HG02610 (cell line): ENCODE data around the gene PRR36.

Experiments
- ATAC-seq: cut with Tn5 transposase; IDR thresholded peaks from one replicate; pipeline ENCODE4 v1.9.1; 2021; ENCODE audit warnings: mild to moderate bottlenecking, moderate library complexity; ENCODE audit not compliant: unreplicated experiment

PRR36 gene

GRCh38 chr19:7913652-7914051 lies 39.5 kb upstream of the PRR36 start:
- ATAC-seq = no peak

DNA sequence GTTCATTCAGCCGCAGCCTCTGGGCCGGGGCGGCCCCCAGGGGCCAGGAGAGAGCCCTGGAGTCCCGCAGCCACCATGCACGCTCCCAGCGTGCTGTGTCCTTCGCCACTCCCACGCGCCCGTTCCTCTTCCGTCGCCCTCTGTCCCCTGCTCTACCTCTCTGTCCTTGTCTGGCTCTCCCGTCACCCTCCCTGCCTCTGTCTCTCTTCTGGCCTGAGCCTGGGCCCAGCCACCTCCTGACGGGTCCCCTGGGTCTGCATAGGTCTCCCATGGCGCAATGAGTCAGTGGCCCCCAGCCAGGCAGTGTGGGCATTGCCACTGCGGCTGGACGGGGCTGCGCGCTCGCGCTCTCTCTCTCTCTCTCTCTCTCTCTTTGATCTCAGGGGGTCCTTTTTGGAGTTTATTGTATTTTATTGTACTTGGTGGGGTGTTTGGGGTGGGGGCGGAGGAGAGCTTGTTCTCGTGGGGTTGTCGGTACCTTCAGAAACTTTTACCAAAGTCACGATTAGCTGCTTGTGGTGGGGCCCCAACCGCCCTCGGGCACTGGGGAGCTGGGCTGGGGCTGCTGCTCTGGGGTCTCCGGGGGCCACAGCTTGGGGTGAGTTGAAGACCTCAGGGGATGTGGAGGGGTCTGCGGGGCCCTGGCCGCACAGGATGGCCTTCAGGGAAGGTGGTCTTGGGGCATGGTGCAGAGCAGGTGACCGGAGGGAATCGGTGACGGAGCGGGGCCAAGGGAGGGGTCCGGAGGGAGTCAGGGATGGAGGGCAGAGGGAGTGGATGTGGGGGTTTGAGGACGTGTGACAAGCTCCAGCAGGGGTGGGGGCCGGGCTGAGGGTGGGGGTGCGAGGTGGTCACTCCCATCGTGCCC lies 38.7 kb upstream of the PRR36 start:
- ATAC-seq = no peak

GRCh38 chr19:7912144-7912696 lies 38.0 kb upstream of the PRR36 start:
- ATAC-seq = no peak

DNA sequence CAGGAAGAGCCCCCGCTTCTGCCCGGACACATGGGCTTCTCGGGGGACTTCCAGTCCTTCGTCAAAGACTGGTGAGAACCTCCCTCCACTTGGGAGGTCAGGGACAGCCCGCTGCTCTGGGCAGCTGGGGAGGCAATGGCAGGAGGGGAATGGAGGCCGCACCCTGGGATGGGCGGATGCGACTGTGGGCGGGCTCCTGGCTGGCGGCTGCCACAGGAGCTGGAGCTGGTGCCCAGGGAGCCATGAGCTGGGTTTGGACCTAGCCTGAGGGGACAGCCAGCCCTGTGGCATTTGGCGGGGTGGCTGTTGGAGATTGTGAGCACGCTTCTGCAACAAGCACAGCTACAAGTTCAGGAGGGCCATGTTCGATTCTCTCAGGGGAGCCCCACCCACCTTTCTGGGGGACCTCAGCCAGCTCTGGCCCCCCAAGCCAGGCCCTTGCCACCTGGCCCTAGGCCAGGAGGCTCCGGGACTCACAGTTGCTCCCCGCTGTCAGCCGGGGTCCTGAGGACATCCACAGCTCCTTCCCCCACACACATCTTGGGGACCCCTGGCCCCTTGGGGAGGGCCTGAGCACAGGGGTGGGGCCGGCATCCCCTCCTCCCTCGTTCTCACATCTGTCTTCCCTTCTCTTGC lies 37.4 kb upstream of the PRR36 start:
- no peak for ATAC-seq

- ATAC-seq = no peak
These were observed 36.4 kb upstream of the PRR36 start for GRCh38 chr19:7910321-7911161.

DNA sequence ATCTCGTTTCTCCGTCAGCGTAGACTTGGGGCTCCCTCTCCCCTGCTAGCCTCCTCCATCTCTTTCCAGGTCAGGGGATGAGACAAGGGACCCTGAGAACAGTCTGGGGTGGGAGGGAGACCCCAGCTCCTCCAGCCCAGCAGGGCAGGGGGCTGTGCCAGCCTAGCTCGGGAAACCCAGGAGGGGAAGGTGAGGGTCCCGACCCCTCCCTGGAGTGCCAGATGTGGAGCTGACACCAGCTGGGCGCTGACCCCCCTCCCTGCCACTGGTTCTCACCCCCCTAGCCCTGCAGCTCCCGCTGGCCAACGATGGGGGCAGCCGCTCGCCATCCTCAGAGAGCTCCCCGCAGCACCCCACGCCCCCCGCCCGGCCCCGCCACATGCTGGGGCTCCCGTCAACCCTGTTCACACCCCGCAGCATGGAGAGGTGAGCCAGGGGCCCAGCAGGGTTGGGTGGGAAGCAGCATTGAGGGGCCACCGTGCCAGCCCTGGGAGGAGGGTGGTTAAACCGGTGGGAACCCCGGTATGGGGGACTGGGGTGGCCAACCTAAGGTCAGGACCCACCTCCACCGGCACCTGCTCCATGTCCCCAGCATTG lies 35.4 kb upstream of the PRR36 start:
- no peak for ATAC-seq

GRCh38 chr19:7908742-7909461 lies 34.7 kb upstream of the PRR36 start:
- no peak for ATAC-seq

DNA sequence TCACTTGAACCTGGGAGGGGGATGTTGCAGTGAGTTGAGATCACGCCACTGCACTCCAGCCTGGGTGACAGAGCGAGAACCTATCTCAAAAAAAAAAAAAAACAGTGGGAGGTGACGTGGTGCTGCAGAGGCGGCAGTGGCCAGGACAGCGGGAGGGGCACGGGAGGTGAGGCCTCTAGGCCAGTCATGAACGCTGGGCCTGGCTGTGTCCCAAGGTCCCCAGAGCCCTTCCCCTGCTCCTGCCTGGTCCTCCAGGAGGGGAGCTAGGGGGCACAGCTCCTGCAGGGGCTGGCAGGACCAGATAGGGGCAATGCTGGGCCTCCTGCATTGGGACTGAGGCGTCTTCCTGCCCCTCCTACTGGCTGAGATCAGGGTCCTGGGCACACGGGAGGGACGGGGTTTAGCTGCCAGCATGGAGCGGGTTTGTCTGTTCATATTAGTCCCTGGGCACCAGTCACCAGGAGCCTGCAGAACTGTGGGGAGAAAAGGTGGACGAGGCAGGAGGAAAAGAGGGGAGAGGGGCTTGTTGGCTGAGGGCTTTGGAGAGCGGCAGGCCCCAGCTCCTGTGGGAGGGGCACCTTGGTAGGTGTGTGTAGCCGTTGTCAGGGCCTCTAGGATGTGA lies 34.0 kb upstream of the PRR36 start:
- no peak for ATAC-seq

GRCh38 chr19:7907544-7907943 lies 33.4 kb upstream of the PRR36 start:
- no peak for ATAC-seq

DNA sequence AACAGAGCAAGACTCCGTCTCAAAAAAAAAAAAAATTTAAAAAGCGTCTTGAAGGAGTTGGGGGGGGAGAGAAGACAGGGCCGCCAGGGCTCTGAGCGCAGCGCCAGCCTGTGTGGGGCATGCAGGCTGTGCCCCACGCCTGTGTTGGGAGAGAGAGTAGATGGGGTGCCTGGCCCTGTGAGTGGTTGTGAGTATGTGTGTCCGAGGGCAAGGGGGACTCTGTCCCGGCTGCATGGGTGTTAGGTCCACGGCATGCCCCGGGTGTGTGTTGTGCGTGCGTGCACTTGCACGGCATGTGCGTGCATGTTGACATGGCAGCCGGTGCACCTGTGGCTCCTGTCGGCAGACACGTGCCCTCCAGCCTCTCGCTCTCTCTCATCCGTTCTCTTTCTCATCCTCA lies 32.9 kb upstream of the PRR36 start:
- no peak for ATAC-seq

DNA sequence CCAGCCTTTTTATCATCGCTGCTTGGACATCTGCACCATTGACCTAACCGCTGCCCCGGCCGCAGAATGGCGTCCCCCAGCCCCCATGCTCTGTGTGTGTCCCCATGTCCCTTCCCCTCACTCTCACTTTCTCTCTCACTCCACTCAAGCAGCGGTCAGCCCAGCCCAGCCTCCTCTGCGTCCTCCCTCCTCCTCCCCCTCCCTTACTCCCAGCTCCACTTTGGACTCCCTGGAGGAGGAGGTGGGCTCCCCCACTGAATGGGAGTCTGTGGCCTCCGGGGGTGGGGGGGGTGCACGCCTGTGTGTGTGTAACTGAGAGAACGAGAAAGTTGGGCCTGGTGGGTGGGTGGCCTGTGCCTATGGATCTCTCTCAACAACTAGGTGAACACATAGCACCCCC lies 31.7 kb upstream of the PRR36 start:
- ATAC-seq = no peak

GRCh38 chr19:7905268-7905667 lies 31.1 kb upstream of the PRR36 start:
- ATAC-seq = no peak

GRCh38 chr19:7904074-7905020 lies 30.2 kb upstream of the PRR36 start:
- ATAC-seq = peak; percentile 21

GRCh38 chr19:7903244-7904073 lies 29.3 kb upstream of the PRR36 start, which contains the start of gene MAP2K7:
Gene MAP2K7 (plus strand): TSS chr19:7903877. CDS start chr19:7903945, 68 bp downstream.
- ATAC-seq = peak; percentile 79

DNA sequence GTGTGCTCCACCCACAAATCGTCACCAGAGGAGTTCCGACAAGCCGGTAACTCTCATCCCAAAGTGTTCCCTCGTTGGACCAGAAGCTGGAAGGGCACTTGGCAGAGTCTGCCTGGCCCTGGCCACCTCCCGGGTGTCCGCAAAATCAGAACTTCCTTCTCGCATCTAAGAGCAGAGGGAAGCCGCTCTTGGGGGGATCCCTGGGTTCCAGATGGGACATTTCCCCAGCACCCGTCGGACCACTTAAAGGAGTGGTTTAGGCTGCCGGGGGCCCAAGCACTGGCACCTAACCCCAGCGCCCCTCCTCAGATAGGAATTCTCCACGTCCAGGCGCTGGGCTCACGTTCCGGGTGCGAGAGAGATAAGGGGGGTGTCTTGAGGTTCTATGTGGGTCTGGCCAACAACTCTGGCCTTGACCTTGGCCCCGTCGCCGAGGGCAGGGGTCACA lies 28.6 kb upstream of the PRR36 start:
- ATAC-seq = no peak

- no peak for ATAC-seq
These were observed 27.1 kb upstream of the PRR36 start for GRCh38 chr19:7901337-7901736.

GRCh38 chr19:7900931-7901330 lies 26.7 kb upstream of the PRR36 start:
- no peak for ATAC-seq
